Vagina (tissue), 2 donors: ENCODE results near the gene ZP2.

ENCODE experiments used
- CTCF ChIP-seq, 3 experiments: fragments of 450-650 bp in 2 of 3; fragments of 200-600 bp in 1 of 3; sonication (generic) in 1 of 3; IDR thresholded peaks; one replicate each; pipeline ENCODE4 v1.5.1; 2017 to 2019; ENCODE audit warnings: antibody characterized with exemption in 3 of 3, mild to moderate bottlenecking in 2 of 3, moderate library complexity in 2 of 3
- POLR2A ChIP-seq, 2 donors: fragments of 450-650 bp; IDR thresholded peaks; one replicate each; pipeline ENCODE4 v1.6.1; 2017; ENCODE audit warnings: antibody characterized with exemption in 2 of 2, mild to moderate bottlenecking in 2 of 2, moderate library complexity in 2 of 2
- POLR2AphosphoS5 ChIP-seq, 2 donors: sonication (generic); formaldehyde crosslinking; IDR thresholded peaks; one replicate each; pipeline ENCODE4 v1.9.0; 2017; ENCODE audit warnings: antibody characterized with exemption in 2 of 2, mild to moderate bottlenecking in 2 of 2, low read depth in 1 of 2; ENCODE audit not compliant: insufficient read depth in 1 of 2

DNA sequence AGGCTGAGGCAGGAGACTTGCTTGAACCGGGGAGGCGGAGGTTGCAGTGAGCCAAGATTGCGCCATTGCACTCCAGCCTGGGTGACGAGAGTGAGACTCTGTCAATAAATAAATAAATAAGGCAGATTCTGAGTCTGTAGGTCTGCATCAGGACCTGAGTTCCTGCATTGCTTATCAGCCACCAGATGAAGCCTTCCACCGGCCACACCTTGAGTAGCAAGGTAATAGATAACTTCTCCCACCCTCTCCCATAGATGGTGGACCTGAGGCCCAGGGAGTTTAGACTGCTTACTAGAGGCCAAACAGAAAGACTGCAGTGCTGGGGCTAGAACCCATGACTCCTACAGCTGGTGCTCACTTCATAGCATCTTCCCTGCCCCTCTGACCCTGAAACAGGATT, 22.1 kb downstream of the ZP2 start:
- TF ChIP-seq POLR2AphosphoS5 (IDR thresholded peaks at IDR 0.05; ENCODE audit: insufficient read depth in 1 of 2, low read depth in 1 of 2) (no peak), CTCF (IDR thresholded peaks at IDR 0.05) (no peak), POLR2A (IDR thresholded peaks at IDR 0.05) (no peak)
